Measurements from ENCODE around the gene NIT1.

- TF ChIP-seq CTCF (IDR thresholded peaks at IDR 0.05 in 2 of 3, conservative IDR thresholded peaks at IDR 0.05 in 1 of 3; ENCODE audit: borderline replicate concordance in 1 of 3, insufficient read depth in 1 of 3, low read depth in 2 of 3, low read length in 2 of 3) (no peak), ELF1 (IDR thresholded peaks at IDR 0.05; ENCODE audit: borderline replicate concordance, low read depth) (no peak), EZH2 (IDR thresholded peaks at IDR 0.05) (no peak), POLR2A (IDR thresholded peaks at IDR 0.05; ENCODE audit: borderline replicate concordance, extremely low read depth, insufficient read depth, insufficient read length) (no peak), EGR1 (IDR thresholded peaks at IDR 0.05; ENCODE audit: low read depth) (no peak), POLR2AphosphoS5 (IDR thresholded peaks at IDR 0.05; ENCODE audit: low read depth, low read length) (peak; percentile 15; the same call in 1 of the 2 replicates), RAD21 (IDR thresholded peaks at IDR 0.05; ENCODE audit: low read depth) (no peak), REST (IDR thresholded peaks at IDR 0.05; ENCODE audit: low read depth) (no peak), JUND (IDR thresholded peaks at IDR 0.05) (no peak)
Measured at GRCh38 chr1:161121042-161121650, 3.2 kb downstream of the NIT1 start.

All from HCT116 (cell line).